Activated CD8-positive, alpha-beta memory T cell treated with anti-CD3 and anti-CD28 coated beads for 1 hour (primary cell): ENCODE data around the gene TOR2A.
"Not testable (repeated sequence)": the region's sequence is repeated elsewhere in the genome, so short reads cannot be mapped to it uniquely, and the experiment has no call there.

Experiments used
- DNase-seq, 2 donors: peaks; one replicate each; pipeline ENCODE4 v3.0.0-alpha.2; 2020; ENCODE audit warnings: low read depth in 1 of 2; ENCODE audit errors: extremely low read depth in 1 of 2

The TOR2A gene

DNA sequence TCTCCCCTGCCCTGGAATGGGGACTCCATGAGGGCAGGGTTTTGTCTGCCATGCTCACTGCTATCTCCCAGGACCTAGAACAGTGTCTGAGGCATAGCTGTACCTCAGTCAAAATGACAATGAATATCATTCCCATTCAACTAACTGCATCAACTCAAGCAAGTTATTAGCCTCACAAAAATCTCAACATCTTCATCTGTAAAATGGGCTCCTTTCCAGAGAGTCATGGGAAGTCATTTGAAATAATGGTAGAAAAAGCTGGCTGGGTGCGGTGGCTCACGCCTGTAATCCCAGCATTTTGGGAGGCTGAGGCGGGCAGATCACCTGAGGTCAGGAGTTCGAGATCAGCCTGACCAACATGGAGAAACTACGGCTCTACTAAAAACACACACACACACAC, 34.0 kb upstream of the TOR2A start:
- no peak for DNase-seq

DNA sequence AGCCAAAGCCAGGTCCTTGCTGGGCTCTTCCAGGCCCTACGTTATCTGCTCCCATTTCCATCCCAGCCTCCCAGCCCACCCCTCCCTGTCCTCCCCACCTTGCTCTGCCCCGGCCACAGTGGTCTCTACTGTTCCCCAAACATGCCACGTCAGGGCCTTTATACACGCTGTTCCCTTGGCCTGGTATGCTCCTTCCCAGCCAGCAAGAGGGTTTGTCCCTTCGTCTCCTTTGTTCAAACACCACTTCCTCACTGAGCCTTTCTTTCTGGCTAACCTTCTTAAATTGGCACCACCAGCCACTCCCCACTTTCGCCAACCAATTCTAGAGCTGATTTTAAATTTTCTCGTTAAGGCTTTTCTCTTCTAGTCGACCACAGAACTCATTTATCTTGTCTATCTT, 33.6 kb upstream of the TOR2A start:
- DNase-seq: no peak

DNA sequence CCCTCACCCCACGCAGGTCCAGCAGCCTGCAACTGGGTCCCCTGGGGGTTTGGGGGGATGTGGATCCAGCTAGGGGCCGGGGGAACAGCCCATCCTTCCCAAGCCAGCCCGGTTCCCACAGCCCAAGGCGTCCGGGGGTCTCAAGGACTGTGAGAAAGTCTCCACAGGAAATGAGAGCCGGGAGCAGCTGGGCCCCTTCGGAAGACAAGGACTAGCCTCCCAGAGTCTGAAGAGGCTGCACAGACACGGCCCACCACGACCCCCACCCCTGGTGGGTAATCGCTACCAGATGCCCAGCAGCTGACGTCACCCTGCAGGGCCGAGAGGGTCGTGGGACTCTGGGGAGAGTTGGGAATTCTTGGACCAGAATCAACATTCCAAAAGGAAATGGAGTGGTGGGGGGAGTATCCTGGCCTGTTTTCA, 32.8 kb upstream of the TOR2A start:
- no peak for DNase-seq

DNA sequence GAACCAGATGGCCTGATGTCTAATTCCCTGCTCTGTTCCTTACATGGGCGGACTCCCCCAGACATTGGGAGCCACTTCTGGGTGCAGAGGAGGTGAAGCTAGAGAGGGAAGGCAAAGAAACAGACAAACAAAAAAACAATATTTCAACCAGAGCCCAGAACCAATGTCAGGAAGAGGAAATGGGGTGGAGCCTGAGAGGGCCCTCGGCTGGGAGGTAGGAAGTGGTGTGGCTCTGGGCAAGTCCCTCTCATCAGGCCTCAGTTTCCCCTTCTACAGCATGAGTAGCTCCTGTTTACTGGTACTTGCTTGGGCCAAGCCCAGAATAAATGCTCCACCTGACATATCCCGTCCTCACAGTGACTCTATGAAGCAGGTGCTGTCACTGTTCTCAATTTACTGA, 32.3 kb upstream of the TOR2A start:
- DNase-seq: no peak

DNA sequence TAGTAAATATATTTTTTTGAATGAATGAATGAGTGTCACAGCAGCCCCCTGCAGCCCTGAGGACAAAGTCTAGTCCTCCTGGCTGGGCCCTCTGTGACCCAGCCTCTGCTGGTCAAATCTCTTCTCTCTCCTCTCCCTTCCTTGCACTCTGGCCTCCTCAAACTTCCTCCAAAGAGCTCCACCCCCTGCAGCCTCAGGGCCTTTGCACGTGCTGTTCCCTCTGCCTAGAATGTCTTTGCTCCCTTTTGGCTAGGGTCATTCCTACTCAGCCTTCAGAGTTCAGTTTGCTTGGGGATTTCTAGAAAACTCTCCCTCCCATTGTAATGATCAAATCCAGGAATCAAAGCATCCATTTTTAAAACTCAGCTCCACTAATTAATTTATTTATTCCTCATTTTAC, 30.3 kb upstream of the TOR2A start:
- DNase-seq: no peak

DNA sequence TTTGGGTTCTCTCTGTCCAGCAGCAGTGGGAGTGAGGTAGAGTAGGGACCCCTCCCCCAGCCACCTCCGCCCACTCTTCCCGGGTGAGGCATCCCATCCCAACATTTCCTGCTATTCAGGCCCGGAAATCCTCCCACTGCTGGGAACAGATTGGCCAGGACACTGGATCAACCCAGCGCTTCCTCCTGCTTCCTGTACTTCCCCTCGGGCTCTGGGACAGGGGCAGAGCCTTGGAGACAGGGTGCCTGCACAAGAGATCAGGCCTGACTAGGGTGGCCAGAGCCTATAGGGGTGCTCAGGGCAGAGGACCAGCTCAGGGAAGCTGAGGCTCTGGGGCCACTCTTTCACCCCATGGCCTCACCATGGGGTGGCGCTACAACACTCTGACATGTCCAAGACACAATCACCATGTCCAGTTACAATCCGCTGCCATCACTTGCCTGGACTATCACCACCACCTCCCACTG, 28.9 kb upstream of the TOR2A start:
- no peak for DNase-seq

DNA sequence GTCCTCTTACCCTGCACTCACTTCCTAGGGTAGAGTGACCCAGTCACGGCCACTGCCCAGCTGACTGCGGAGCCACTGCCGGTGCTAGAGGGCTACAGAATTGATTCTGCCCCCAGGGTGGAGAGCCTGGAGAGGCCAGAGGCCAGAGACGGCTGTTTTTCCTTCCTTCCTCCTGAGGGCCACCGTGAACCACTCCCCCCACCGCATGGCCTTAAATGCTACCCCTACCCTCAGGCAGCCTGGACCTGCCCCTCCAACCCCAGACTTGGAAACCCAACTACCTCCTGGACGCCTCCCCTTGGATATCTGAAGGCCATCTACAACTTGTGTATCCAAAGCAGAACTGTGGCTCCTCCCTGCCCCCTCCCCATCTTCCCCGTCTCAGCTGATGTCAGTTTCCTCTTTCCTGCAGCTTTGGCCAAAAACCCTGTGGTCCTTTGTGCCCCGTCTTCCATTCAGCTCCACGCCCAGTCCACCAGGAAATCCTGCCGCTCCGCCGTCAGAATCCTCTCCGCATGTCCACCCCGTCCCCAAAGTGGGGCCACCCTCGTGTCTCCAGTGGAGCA, 27.1 kb upstream of the TOR2A start:
- no peak for DNase-seq

DNA sequence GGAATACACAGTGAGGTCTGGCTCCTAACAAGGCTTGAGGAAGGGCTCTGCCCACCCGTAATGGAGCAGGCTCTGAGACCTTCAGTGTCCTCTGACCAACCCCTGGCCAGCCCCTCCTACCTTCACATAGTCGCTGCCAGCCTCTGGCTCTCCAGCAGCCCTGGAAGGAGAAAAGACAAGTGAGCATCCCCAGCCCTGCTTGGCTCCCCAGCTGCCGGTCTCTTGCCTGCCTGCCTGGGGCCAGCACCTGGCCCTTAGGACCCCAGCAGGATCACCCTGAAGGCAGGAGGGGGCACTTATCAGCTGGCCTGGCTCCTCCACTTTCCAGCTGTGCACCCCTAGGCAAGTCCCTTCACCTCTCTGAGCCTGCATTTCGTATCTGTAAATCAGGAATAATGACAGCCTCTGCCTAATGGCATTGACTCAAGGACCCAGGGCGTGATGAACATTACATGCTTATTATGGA, 26.4 kb upstream of the TOR2A start:
- DNase-seq: no peak

DNA sequence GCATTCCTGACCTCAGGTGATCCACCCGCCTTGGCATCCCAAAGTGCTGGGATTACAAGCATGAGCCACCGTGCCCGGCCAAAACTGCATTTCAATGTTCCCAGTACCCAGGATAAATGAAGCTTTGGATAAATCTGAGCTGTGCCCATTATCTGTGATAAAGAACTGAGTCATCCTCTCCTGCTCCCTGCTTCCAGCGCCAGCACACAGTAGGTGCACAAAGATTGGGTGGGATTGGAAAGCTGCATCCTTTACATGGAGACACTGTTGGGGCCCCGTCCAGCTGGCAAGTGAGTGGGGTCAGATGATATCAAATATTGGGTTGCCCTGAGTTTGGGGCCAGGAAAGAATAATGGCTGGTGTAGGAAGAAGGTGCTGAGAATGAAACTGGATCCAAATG, 26.0 kb upstream of the TOR2A start:
- DNase-seq: no peak

DNA sequence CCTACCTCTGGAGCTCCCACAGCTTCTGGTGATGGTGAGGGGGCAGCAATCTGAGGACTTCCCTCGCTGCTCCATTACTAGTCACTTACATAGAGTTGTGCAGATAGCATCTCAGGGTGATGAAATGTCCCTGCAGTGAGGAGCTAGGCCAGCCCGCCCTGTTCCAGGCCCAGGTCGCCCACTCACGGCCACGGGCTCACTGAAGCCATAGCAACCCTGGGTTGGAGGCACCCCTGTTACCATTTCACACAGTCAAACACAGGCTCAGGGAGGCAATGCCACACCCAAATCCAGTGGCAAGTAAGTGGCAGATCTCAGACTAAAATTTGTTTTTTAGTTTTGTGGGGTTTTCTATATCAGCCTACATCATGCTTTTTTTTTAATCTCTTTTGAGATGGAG, 23.7 kb upstream of the TOR2A start:
- no peak for DNase-seq

DNA sequence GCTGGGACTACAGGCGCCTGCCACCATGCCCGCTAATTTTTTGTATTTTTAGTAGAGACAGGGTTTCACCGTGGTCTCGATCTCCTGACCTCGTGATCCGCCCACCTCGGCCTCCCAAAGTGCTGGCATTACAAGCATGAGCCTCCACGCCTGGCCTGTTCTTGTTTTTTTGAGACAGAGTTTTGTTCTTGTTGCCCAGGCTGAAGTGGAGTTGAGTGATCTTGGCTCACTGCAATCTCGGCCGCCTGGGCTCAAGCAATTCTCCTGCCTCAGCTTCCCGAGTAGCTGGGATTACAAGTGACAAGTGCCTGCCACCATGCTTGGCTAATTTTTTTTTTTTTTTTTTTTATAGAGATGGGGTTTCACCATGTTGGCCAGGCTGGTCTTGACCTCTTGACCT, 21.7 kb upstream of the TOR2A start:
- not testable (repeated sequence) for DNase-seq

DNA sequence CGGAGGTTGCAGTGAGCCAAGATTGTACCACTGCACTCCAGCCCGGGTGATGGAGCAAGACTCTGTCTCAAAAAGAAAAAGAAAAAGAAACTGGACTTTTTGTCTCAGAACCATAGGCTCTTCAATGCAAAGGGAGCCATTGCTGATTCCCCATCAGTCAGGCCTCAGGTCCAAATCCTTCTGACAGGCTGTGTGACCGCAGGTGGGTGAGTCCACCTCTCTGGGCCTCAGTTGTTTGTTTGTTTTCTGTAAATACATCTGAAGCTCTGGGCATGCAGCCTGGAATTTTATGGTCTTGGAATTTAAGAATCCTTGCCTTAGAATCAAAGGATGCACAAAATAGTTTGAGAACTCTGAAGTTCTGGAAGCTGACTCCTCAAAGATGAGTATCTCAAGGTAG, 21.1 kb upstream of the TOR2A start:
- DNase-seq: no peak

DNA sequence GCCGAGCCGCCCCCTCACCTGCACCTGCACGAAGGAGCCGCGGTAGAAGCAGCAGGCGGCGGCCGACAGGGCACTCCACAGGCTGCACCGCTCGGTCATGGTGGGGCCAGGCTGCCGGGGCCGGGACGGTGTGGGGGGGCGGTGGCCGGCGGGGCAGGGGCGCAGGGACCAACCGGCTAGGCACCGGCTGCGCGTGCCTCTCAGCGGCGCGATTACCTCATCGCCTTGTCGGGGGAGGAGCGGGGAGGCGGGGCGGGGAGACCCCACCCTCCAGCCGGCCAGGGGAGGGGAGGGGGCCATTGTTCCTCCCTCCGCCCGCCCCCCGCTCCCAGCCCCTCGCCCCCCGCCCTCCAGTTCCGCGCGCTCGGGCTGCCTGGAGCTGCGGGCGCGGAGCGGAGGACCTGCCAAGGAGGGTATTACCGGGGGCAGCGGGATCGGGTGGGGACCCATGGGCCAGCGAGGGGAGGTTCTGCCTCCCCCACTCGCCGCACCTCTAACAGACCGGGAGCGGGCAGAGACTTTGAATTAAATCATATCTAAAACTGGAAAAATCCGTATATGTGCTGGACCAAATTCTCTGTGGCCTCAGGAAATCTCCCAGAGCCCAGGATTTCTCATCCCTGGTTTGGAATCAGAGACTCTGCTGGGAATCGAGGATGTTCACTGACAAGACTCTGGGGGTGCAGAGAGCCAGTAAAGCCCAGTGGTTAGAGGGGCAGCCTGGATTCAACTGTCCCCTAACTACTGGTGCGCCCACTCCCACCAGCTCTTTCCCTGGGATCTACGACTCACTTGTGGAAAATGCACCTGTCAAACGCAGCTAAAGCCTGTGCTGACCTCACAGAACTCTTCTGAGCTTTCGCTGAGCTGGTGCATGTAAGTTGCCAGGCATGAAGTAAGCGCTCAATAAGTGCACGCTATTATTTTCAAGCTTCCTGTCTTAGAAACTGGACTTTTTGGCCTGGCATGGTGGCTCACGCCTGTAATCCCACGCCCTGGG, 20.3 kb upstream of the TOR2A start:
- no peak for DNase-seq

DNA sequence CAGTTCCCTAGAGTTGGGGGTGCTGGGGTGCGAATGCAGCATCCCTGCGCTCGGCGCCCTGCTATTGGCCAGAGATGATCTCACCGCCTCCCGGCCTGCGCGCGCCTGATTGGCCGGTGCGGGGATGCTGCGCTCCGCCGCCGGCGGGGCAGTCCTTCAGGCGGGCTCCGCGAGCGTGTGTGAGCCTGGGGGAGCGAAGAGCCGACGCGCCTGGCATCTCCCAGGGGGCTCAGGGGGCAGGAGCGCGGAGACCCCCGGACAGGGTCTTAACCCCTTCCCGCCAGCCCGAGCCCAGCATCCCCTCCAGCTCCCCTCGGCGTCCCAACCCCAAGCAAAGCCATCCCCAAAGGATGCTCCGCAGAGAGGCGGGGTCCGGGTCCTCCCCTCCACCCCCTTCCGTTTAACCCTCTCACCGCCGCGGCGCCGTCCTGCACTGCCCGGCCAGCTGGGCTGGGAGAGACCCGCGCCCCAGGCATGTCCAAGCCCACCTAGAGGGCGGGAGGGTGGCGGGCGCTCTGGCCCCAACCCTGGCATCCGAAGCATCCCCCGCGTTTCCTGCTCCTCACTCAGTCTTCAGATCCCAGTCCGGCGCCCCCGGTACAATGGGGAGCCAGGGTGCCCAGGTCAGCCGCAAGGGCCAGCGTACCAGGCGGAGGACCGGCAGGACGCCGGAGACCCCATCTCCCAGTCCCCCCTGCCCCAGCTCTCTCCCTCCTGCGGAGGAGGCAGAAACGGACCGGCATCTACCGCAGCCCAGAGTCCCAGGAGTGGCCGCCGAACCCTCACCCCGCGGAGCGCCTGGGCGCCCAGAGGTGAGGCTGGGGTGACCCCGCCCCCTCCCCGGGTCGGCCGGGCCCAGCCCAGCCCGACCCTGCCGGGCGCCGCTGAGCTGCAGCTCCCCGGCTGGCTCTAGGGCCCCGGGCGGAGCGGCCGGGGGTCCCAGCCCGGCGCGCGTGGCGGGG, 19.3 kb upstream of the TOR2A start:
- no peak for DNase-seq

DNA sequence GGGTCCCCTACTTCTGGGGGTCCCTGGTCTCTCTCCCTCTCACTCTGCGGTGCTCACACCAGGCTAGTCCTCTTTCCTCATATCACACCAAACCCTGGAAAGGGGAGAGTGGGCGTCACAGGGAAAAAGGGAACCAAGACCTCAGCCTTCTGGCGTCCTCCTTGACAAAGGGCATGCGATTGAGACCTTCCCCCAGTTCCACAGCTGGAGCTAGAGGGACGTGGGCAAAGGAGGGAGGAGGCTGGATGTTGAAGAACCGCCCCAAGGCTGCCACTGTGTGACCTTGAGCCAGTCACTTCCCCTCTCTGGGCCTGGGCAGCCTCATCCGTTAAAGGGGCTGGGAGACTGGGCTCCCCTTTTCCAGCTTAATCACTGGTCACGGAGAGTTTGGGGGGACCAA, 18.5 kb upstream of the TOR2A start:
- DNase-seq: no peak

DNA sequence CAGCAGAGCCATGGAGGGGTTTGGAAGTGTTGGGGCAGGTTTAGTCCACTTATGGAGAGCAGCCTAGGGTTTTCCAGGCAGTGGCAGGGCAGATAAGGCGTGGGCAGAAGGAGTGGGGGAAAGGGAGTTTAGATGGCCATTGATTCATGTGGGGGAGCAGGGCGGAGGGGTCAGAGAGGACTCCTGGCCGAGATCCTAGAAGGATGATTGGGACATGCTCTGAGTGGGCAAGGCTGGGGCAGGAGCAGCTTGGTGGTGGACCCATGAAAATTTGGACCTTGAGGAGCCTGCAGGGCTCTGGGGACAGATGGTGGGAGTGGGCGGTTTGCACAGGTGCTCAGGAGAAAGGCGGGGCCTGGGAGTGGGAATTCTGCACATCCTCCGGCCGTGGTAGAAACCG, 18.1 kb upstream of the TOR2A start:
- no peak for DNase-seq

DNA sequence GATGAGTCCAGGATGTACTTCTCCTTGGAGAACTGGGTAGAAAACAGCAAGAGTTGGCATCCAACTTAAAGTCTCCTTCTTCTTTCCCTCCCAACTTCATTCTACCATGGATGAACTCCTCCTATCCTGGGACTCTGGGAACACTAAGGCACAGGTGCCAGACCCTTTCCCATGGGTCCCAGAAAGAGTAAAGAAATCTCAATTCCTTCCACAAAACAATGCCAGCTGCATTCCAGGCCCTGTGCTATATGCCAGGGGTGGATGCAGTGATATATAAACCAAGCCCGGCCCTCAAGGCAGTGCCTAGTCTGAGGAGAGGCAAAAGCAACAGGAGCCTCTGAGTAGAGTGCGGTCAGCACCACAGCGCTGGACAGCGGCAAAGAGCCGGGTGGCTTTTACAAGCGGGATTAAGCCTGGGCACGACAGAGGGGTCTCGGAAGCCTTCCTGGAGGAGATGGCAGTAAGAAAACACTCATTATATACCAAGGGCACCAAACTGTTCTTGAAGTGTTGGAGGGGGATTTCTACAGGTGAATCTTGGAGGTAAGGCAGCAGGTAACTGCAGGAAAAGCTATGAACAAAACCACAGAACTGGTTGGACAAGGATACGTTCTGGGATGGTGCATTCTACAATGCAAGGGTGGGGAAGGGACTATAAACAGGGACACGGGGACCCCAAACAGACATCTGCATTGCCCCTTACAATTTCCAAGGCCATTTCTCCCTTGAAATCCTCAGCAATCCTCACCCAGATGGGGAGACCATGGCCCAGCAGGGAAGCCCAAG, 16.4 kb upstream of the TOR2A start:
- DNase-seq: no peak

DNA sequence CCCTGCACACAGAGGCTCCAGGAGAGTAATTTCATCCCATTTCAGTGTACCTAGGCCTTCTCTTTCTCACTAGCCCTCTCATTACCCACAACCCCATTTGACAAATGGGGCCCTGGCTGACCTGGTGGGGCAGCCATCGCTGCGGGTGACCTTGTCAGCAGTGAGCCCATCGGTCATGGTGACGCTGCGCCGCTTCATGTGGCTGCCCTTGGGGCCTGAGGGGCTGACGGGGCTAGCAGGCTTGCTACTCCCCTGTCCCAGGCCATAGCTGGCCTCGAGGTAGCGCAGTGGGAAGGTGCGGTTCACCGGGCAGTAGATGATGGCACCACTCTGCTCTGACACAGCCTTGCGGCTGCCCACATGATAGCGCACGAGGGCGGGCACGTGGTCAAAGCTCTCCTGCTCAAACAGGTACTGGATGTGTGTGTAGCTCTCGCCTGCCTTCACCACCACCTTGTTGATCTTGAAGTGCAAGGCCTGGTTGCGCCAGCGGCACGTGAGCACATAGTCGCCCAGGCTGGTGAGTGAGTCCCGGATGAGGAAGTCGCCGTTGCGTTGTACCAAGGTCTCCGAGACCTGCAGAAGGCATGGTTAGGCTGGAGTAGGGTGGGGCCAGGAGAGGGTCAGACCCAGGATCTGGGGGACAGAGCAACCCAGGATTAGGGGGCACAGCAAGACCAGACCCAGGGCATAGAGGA, 14.1 kb upstream of the TOR2A start:
- DNase-seq: no peak

DNA sequence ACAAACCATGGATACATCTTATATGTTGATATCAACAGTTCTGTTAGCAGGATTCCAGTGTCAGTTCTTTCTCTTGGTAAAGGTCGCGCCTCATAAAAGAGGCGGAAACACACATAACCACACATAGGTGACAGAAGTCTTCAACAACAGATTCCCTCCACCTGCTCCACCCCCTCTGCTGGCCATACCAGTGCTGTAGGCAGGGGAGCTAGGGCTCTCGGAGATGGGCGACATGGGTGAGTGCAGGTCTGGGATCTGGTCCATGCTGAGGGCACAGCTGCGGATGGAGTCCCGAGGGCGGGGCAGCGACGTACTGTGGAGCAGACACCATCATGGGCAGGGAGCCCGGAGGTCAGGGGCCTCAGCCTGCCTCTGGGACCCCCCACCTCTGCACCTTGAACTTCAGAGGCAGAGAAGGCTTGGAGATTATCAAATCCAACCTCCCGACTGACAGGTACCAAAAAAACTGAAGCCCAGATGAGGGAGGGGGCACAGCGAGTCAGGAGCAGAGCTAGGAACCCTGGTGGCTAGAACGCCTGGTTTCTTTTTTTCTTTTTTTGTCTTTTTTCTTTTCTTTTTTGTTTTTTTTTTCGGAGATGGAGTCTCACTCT, 12.0 kb upstream of the TOR2A start:
- peak in 1 of 2 donors; percentile 13 for DNase-seq
